ENCODE measurements around the gene PNKD. TPM values are rescaled to one million over a fixed set of nuclear protein-coding genes. Genes with fewer than 3 reads are reported as not detected.

Gene PNKD
- total and polyA plus RNA-seq, 10 of the 15 experiments (the other 5 are each of a cell fraction or from before 2014, with no cell fraction given): 27.2 to 106 (median 61.3) TPM

DNA sequence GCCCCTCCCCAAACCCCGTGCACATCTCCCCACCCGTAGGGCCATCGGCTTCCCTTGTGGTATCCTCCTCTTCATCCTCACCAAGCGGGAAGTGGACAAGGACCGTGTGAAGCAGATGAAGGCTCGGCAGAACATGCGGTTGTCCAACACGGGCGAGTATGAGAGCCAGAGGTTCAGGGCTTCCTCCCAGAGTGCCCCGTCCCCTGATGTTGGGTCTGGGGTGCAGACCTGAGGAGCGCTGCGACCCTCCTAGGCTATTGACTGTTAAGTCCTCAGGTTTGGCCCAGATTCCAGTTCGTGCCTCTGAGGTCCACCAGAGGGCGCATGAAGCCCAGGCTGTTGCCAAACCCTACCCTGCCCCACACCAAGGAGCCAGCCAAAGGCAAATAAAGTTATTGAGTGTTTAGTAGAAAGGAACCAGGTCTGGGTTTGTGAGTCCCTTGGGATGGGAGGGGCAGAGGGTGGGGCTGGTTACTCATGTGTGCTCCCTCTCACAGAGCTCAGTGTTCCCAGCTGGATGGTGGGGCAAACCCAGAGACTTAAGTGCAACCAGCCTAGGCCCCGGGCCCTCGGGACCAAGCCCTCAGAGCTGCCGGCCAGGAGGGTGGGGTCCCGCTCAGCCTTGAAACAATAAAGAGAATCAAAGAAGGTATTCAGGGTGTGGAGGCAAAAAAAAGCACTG, 2.4 kb downstream of the PNKD start (continued):
- TF ChIP-seq ETV6 (conservative IDR thresholded peaks at IDR 0.05 in 1 of 2, IDR thresholded peaks at IDR 0.05 in 1 of 2; ENCODE audit: borderline replicate concordance in 1 of 2, low read depth in 1 of 2): no peak
- TF ChIP-seq RAD51 (IDR thresholded peaks at IDR 0.05): no peak
- TF ChIP-seq, protein P1, sequence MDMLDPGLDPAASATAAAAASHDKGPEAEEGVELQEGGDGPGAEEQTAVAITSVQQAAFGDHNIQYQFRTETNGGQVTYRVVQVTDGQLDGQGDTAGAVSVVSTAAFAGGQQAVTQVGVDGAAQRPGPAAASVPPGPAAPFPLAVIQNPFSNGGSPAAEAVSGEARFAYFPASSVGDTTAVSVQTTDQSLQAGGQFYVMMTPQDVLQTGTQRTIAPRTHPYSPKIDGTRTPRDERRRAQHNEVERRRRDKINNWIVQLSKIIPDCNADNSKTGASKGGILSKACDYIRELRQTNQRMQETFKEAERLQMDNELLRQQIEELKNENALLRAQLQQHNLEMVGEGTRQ (IDR thresholded peaks at IDR 0.05; ENCODE audit: borderline replicate concordance, low read depth, low read length): no peak
- TF ChIP-seq, protein P2, sequence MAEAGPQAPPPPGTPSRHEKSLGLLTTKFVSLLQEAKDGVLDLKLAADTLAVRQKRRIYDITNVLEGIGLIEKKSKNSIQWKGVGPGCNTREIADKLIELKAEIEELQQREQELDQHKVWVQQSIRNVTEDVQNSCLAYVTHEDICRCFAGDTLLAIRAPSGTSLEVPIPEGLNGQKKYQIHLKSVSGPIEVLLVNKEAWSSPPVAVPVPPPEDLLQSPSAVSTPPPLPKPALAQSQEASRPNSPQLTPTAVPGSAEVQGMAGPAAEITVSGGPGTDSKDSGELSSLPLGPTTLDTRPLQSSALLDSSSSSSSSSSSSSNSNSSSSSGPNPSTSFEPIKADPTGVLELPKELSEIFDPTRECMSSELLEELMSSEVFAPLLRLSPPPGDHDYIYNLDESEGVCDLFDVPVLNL (IDR thresholded peaks at IDR 0.05; ENCODE audit: low read depth, low read length): no peak
- TF ChIP-seq, protein P3, sequence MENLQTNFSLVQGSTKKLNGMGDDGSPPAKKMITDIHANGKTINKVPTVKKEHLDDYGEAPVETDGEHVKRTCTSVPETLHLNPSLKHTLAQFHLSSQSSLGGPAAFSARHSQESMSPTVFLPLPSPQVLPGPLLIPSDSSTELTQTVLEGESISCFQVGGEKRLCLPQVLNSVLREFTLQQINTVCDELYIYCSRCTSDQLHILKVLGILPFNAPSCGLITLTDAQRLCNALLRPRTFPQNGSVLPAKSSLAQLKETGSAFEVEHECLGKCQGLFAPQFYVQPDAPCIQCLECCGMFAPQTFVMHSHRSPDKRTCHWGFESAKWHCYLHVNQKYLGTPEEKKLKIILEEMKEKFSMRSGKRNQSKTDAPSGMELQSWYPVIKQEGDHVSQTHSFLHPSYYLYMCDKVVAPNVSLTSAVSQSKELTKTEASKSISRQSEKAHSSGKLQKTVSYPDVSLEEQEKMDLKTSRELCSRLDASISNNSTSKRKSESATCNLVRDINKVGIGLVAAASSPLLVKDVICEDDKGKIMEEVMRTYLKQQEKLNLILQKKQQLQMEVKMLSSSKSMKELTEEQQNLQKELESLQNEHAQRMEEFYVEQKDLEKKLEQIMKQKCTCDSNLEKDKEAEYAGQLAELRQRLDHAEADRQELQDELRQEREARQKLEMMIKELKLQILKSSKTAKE (IDR thresholded peaks at IDR 0.05; ENCODE audit: low read depth, poor library complexity, severe bottlenecking): peak; percentile 15
- no peak for TF ChIP-seq MXI1 (IDR thresholded peaks at IDR 0.05; ENCODE audit: low read depth, low read length)
- TF ChIP-seq, protein P4, sequence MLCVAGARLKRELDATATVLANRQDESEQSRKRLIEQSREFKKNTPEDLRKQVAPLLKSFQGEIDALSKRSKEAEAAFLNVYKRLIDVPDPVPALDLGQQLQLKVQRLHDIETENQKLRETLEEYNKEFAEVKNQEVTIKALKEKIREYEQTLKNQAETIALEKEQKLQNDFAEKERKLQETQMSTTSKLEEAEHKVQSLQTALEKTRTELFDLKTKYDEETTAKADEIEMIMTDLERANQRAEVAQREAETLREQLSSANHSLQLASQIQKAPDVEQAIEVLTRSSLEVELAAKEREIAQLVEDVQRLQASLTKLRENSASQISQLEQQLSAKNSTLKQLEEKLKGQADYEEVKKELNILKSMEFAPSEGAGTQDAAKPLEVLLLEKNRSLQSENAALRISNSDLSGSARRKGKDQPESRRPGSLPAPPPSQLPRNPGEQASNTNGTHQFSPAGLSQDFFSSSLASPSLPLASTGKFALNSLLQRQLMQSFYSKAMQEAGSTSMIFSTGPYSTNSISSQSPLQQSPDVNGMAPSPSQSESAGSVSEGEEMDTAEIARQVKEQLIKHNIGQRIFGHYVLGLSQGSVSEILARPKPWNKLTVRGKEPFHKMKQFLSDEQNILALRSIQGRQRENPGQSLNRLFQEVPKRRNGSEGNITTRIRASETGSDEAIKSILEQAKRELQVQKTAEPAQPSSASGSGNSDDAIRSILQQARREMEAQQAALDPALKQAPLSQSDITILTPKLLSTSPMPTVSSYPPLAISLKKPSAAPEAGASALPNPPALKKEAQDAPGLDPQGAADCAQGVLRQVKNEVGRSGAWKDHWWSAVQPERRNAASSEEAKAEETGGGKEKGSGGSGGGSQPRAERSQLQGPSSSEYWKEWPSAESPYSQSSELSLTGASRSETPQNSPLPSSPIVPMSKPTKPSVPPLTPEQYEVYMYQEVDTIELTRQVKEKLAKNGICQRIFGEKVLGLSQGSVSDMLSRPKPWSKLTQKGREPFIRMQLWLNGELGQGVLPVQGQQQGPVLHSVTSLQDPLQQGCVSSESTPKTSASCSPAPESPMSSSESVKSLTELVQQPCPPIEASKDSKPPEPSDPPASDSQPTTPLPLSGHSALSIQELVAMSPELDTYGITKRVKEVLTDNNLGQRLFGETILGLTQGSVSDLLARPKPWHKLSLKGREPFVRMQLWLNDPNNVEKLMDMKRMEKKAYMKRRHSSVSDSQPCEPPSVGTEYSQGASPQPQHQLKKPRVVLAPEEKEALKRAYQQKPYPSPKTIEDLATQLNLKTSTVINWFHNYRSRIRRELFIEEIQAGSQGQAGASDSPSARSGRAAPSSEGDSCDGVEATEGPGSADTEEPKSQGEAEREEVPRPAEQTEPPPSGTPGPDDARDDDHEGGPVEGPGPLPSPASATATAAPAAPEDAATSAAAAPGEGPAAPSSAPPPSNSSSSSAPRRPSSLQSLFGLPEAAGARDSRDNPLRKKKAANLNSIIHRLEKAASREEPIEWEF (IDR thresholded peaks at IDR 0.05; ENCODE audit: insufficient replicate concordance, low read depth, low read length): no peak
- no peak for TF ChIP-seq MTA2 (IDR thresholded peaks at IDR 0.05; ENCODE audit: low read depth)
- TF ChIP-seq SIN3A (IDR thresholded peaks at IDR 0.05; ENCODE audit: low read depth, low read length): no peak
- TF ChIP-seq NFXL1 (IDR thresholded peaks at IDR 0.05; ENCODE audit: borderline replicate concordance): no peak
- TF ChIP-seq CREB1 (IDR thresholded peaks at IDR 0.05; ENCODE audit: low read depth): no peak
- no peak for TF ChIP-seq ZZZ3 (IDR thresholded peaks at IDR 0.05; ENCODE audit: control insufficient read depth, insufficient read length, low read depth)
- TF ChIP-seq, protein P5, sequence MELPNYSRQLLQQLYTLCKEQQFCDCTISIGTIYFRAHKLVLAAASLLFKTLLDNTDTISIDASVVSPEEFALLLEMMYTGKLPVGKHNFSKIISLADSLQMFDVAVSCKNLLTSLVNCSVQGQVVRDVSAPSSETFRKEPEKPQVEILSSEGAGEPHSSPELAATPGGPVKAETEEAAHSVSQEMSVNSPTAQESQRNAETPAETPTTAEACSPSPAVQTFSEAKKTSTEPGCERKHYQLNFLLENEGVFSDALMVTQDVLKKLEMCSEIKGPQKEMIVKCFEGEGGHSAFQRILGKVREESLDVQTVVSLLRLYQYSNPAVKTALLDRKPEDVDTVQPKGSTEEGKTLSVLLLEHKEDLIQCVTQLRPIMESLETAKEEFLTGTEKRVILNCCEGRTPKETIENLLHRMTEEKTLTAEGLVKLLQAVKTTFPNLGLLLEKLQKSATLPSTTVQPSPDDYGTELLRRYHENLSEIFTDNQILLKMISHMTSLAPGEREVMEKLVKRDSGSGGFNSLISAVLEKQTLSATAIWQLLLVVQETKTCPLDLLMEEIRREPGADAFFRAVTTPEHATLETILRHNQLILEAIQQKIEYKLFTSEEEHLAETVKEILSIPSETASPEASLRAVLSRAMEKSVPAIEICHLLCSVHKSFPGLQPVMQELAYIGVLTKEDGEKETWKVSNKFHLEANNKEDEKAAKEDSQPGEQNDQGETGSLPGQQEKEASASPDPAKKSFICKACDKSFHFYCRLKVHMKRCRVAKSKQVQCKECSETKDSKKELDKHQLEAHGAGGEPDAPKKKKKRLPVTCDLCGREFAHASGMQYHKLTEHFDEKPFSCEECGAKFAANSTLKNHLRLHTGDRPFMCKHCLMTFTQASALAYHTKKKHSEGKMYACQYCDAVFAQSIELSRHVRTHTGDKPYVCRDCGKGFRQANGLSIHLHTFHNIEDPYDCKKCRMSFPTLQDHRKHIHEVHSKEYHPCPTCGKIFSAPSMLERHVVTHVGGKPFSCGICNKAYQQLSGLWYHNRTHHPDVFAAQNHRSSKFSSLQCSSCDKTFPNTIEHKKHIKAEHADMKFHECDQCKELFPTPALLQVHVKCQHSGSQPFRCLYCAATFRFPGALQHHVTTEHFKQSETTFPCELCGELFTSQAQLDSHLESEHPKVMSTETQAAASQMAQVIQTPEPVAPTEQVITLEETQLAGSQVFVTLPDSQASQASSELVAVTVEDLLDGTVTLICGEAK (IDR thresholded peaks at IDR 0.05; ENCODE audit: borderline replicate concordance): peak; percentile 87
